Globus pallidus (tissue), 1 donor: ENCODE measurements around the gene CDCA5.

ENCODE experiments used
- DNase-seq: peaks from one replicate; pipeline ENCODE4 v3.0.0-alpha.2; 2015; ENCODE audit warnings: low spot score

CDCA5 gene

GRCh38 chr11:65083834-65084597, at the start of gene CDCA5, which contains the start of gene ZFPL1:
TSS of gene CDCA5 (minus strand) at chr11:65084040. CDS start at chr11:65083978, 62 bp downstream.
TSS of gene ZFPL1 (plus strand) at chr11:65084222. CDS start at chr11:65084699, 477 bp downstream.
- peak; percentile 92 for DNase-seq

GRCh38 chr11:65132988-65133700, 49.3 kb upstream of the CDCA5 start:
- DNase-seq = no peak

- DNase-seq = no peak
These were observed 48.6 kb upstream of the CDCA5 start for GRCh38 chr11:65132238-65132987.

- no peak for DNase-seq
These were observed 48.0 kb upstream of the CDCA5 start for GRCh38 chr11:65131895-65132237.

- no peak for DNase-seq
These were observed 47.6 kb upstream of the CDCA5 start for GRCh38 chr11:65131417-65131776.

GRCh38 chr11:65130631-65131416, 47.0 kb upstream of the CDCA5 start:
- DNase-seq = no peak

GRCh38 chr11:65129649-65130441, 46.0 kb upstream of the CDCA5 start:
- DNase-seq = no peak

GRCh38 chr11:65128182-65129145, 44.6 kb upstream of the CDCA5 start:
- DNase-seq = no peak

- no peak for DNase-seq
These were observed 43.8 kb upstream of the CDCA5 start for GRCh38 chr11:65127473-65128181.

GRCh38 chr11:65126624-65127274, 42.9 kb upstream of the CDCA5 start:
- DNase-seq = no peak

- no peak for DNase-seq
These were observed 41.6 kb upstream of the CDCA5 start for GRCh38 chr11:65125197-65126056.

GRCh38 chr11:65124480-65125196, 40.8 kb upstream of the CDCA5 start:
- no peak for DNase-seq

- DNase-seq = peak; percentile 93
These were observed 38.2 kb upstream of the CDCA5 start, which contains the start of the genes FAU and MRPL49 for GRCh38 chr11:65121865-65122696. TSS of gene FAU (minus strand) at chr11:65122134. CDS start at chr11:65121813, 321 bp downstream. TSS of gene MRPL49 (plus strand) at chr11:65122321. CDS start at chr11:65122347, 26 bp downstream.

GRCh38 chr11:65121447-65121864, 37.6 kb upstream of the CDCA5 start:
- no peak for DNase-seq

GRCh38 chr11:65120831-65121230, 37.0 kb upstream of the CDCA5 start:
- no peak for DNase-seq

- no peak for DNase-seq
These were observed 35.8 kb upstream of the CDCA5 start for GRCh38 chr11:65119670-65119995.
